Activated CD8-positive, alpha-beta memory T cell treated with anti-CD3 and anti-CD28 coated beads, Interleukin-2, amount 50 U/mL, for 4 hours (primary cell): ENCODE measurements around the gene VARS2.
"Not testable (repeated sequence)": the region's sequence is repeated elsewhere in the genome, so short reads cannot be mapped to it uniquely, and the experiment has no call there.

Experiments used
- DNase-seq: peaks from one replicate; pipeline ENCODE4 v3.0.0-alpha.2; 2020

The VARS2 gene

GRCh38 chr6:30900863-30901417, 13.1 kb upstream of the VARS2 start:
- DNase-seq: no peak

- DNase-seq: no peak
Measured at GRCh38 chr6:30901436-30901835, 12.6 kb upstream of the VARS2 start.

GRCh38 chr6:30902196-30902595, 11.8 kb upstream of the VARS2 start:
- not testable (repeated sequence) for DNase-seq

- no peak for DNase-seq
Measured at GRCh38 chr6:30902709-30903108, 11.3 kb upstream of the VARS2 start.

- DNase-seq: no peak
Measured at GRCh38 chr6:30903236-30903635, 10.8 kb upstream of the VARS2 start.

- not testable (repeated sequence) for DNase-seq
Measured at GRCh38 chr6:30907290-30907757, 6.7 kb upstream of the VARS2 start.

- peak; percentile 94 for DNase-seq
Measured at GRCh38 chr6:30907758-30908591, 6.1 kb upstream of the VARS2 start, which contains the start of gene GTF2H4. TSS of gene GTF2H4 (plus strand) at chr6:30908207.

- DNase-seq: no peak
Measured at GRCh38 chr6:30908700-30909099, 5.3 kb upstream of the VARS2 start.

- not testable (repeated sequence) for DNase-seq
Measured at GRCh38 chr6:30910473-30910872, 3.6 kb upstream of the VARS2 start.

GRCh38 chr6:30912746-30913520, 1.1 kb upstream of the VARS2 start:
- no peak for DNase-seq

- DNase-seq: no peak
Measured at GRCh38 chr6:30913721-30914075, 340 bp upstream of the VARS2 start.

GRCh38 chr6:30914854-30915590, 984 bp downstream of the VARS2 start:
- DNase-seq: no peak

- no peak for DNase-seq
Measured at GRCh38 chr6:30915591-30915946, 1.5 kb downstream of the VARS2 start.

GRCh38 chr6:30917041-30917440, 3.0 kb downstream of the VARS2 start:
- no peak for DNase-seq

GRCh38 chr6:30917487-30917886, 3.4 kb downstream of the VARS2 start:
- no peak for DNase-seq

- DNase-seq: no peak
Measured at GRCh38 chr6:30918670-30919069, 4.6 kb downstream of the VARS2 start.

GRCh38 chr6:30922447-30922852, 8.4 kb downstream of the VARS2 start:
- DNase-seq: no peak

GRCh38 chr6:30924040-30924627, 10.1 kb downstream of the VARS2 start:
- DNase-seq: not testable (repeated sequence)

- DNase-seq: no peak
Measured at GRCh38 chr6:30926644-30927043, 12.6 kb downstream of the VARS2 start.

GRCh38 chr6:30927080-30927479, 13.0 kb downstream of the VARS2 start:
- not testable (repeated sequence) for DNase-seq

- DNase-seq: no peak
Measured at GRCh38 chr6:30928677-30929076, 14.6 kb downstream of the VARS2 start.

GRCh38 chr6:30930506-30930905, 16.5 kb downstream of the VARS2 start:
- no peak for DNase-seq

- DNase-seq: no peak
Measured at GRCh38 chr6:30931272-30931671, 17.2 kb downstream of the VARS2 start.
